Astrocyte of the cerebellum (primary cell): ENCODE measurements around the gene MYLK.

Source experiments
- DNase-seq: peaks from one replicate; pipeline ENCODE4 v3.0.0-alpha.2; 2011; ENCODE audit warnings: low read depth
- H3K4me3 ChIP-seq: 2 replicates; pipeline ENCODE4 v1.5.1; 2011; ENCODE audit warnings: mild to moderate bottlenecking, low read depth, low read length, moderate library complexity
- CTCF ChIP-seq: IDR thresholded peaks from 2 replicates; pipeline ENCODE4 v1.5.1; 2012; ENCODE audit warnings: low read length, low read depth, moderate library complexity, mild to moderate bottlenecking; ENCODE audit errors: missing control alignments
- in situ Hi-C: cut with HindIII; loops from 2 replicates; pipeline ENCODE4 v1.10.0; 2017; ENCODE audit warnings: low sequenced_read_pairs

MYLK gene

GRCh38 chr3:123733341-123733740 lies 150.8 kb downstream of the MYLK start:
- no peak overlapping the region for H3K4me3 ChIP-seq
- no peak for TF ChIP-seq CTCF
- in situ Hi-C loops, result no loop called here
- no peak for DNase-seq

- DNase-seq, result peak; percentile 78
- no peak overlapping the region for H3K4me3 ChIP-seq
- no peak for TF ChIP-seq CTCF
- in situ Hi-C loops, result no loop called here
Observed at GRCh38 chr3:123732447-123732846, 151.7 kb downstream of the MYLK start.

GRCh38 chr3:123730829-123731228 lies 153.3 kb downstream of the MYLK start:
- DNase-seq, result no peak
- no peak for TF ChIP-seq CTCF
- no peak overlapping the region for H3K4me3 ChIP-seq
- in situ Hi-C loops, result no loop called here

GRCh38 chr3:123728991-123729390 lies 155.1 kb downstream of the MYLK start:
- in situ Hi-C loops, result no loop called here
- DNase-seq, result no peak
- no peak overlapping the region for H3K4me3 ChIP-seq
- TF ChIP-seq CTCF, result no peak

- TF ChIP-seq CTCF, result no peak
- DNase-seq, result no peak
- in situ Hi-C loops, result no loop called here
- H3K4me3 ChIP-seq, result no peak overlapping the region
Observed at GRCh38 chr3:123728014-123728413, 156.1 kb downstream of the MYLK start.

GRCh38 chr3:123725652-123726400 lies 158.3 kb downstream of the MYLK start:
- in situ Hi-C loops, result no loop called here
- H3K4me3 ChIP-seq, result no peak overlapping the region
- TF ChIP-seq CTCF, result peak; percentile 20
- DNase-seq, result no peak
